Stomach smooth muscle (tissue), 2 donors: ENCODE results near the gene PHAX.
"Not testable (repeated sequence)": the region's sequence is repeated elsewhere in the genome, so short reads cannot be mapped to it uniquely, and the experiment has no call there.

Experiments used
- H3K27ac ChIP-seq: one replicate; pipeline ENCODE4 v1.7.0; 2013; ENCODE audit warnings: mild to moderate bottlenecking, low read length, inconsistent platforms
- H3K27me3 ChIP-seq, 2 donors: one replicate each; pipeline ENCODE4 v1.7.0; 2013; ENCODE audit warnings: low read length in 2 of 2; ENCODE audit not compliant: insufficient read depth in 2 of 2, control insufficient read depth in 1 of 2
- H3K36me3 ChIP-seq, 2 donors: one replicate each; pipeline ENCODE4 v1.7.0; 2013; ENCODE audit warnings: low read length in 2 of 2; ENCODE audit not compliant: control insufficient read depth in 2 of 2, insufficient read depth in 2 of 2
- H3K4me1 ChIP-seq: one replicate; pipeline ENCODE4 v1.7.0; 2013; ENCODE audit warnings: low read length; ENCODE audit not compliant: control insufficient read depth, insufficient read depth
- H3K4me3 ChIP-seq, 2 donors: one replicate each; pipeline ENCODE4 v1.7.0; 2013; ENCODE audit warnings: low read length in 2 of 2
- H3K9ac ChIP-seq, 2 donors: one replicate each; pipeline ENCODE4 v1.7.0; 2013; ENCODE audit warnings: low read length in 2 of 2, mild to moderate bottlenecking in 1 of 2
- H3K9me3 ChIP-seq, 2 donors: one replicate each; pipeline ENCODE4 v1.7.0; 2013; ENCODE audit warnings: low read length in 2 of 2; ENCODE audit not compliant: control insufficient read depth in 2 of 2
- donor health status: healthy.
- donor health status: Pancreatic carcinoma.

The PHAX gene, protein sequence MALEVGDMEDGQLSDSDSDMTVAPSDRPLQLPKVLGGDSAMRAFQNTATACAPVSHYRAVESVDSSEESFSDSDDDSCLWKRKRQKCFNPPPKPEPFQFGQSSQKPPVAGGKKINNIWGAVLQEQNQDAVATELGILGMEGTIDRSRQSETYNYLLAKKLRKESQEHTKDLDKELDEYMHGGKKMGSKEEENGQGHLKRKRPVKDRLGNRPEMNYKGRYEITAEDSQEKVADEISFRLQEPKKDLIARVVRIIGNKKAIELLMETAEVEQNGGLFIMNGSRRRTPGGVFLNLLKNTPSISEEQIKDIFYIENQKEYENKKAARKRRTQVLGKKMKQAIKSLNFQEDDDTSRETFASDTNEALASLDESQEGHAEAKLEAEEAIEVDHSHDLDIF

DNA sequence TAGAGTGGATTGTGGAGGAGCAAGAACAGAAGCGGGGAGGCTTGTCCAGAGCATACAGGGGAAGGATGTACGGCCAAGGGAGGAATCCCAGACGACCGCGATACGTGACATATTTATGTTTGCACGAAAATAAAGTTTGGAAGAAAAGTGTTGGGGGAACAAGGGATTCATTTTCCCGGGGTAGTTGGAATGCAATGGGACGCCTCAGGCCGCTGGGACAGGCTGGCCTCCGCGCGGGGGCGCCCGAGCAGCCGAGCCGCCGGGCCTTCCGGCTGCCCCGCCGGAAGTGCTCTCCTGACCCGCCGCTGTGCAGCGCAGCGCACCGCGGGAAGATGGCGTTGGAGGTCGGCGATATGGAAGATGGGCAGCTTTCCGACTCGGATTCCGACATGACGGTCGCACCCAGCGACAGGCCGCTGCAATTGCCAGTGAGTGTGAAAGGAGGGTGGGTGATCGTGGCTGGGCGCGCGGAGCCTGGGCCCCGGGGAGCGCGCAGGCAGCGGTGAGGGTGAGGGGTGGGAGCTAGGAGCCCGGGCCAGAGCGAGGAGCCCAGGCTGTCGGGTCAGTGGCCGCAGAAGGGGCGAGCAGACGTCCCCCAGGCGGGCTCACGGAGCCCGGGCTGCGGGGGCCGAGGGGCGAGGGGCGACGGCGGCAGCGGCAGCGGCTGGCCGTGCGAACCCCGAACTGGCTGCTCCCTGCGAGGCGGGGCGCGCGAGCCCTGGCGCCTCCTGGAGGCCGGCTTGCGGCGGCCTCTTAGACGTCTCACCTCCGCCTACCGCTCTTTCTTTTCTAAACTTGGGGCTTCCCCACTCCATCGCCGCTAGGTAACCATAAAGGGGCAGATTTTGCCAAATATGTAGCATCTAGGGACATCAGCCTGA, at the start of gene PHAX:
TSS of gene PHAX (plus strand) at position 317 of the 881 bp plus-strand sequence. CDS start at position 333, 16 bp downstream.
- Histone ChIP-seq H3K27me3 (no peaks in the 10 kb centered on the region), H3K4me3 (peak within 1 kb of the TSS; percentile 90 to 94), H3K36me3 (peaks cover 11 to 16% of the 10 kb centered on the region in 2 donors), H3K9me3 (peaks cover 0 to 3% of the 10 kb centered on the region in 2 donors), H3K4me1 (peaks cover 20% of the 10 kb centered on the region), H3K9ac (peak within 1 kb of the TSS; percentile 77 to 86), H3K27ac (peak within 1 kb of the TSS; percentile 81)

DNA sequence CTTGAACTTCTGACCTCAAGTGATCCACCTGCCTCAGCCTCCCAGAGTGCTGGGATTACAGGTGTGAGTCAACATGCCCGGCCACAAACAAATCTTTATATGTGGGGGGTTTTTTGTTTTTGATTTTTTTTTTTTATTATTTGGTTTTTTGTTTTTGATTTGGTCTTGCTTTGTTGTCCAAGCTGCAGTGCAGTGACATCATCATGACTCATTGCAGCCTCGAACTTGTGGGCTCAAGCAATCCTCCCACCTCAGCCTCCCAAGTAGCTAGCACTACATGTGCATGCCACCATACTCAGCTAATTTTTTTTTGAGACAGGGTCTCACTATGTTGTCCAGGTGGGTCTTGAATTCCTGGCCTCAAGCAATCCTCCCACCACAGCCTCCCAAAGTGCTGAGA, 48.1 kb upstream of the PHAX start:
- no peaks in the 10 kb centered on the region for H3K4me1 ChIP-seq
- no peaks in the 10 kb centered on the region for H3K9me3 ChIP-seq
- H3K36me3 ChIP-seq: peaks cover 25 to 27% of the 10 kb centered on the region in 2 donors
- no peaks in the 10 kb centered on the region for H3K27me3 ChIP-seq
- H3K27ac ChIP-seq: no peak overlapping the region
- H3K4me3 ChIP-seq: no peak overlapping the region
- H3K9ac ChIP-seq: no peak overlapping the region

DNA sequence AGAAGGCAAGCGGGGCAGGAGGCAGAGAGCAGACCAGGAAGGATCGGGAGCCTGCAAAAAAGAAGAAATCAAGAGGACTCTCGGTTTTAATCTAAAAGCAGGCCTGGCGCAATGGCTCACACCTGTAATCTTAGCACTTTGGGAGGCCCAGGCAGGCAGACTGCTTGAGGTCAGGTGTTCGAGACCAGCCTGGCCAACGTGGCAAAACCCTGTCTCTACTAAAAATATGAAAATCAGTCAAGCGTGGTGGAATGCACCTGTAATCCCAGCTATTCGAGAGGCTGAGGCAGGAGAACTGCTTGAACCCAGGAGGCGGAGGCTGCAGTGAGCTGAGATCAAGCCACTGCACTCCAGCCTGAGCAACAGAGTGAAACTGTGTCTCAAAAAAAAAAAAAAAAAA, 45.6 kb upstream of the PHAX start:
- H3K36me3 ChIP-seq: peaks cover 27 to 29% of the 10 kb centered on the region in 2 donors
- not testable (repeated sequence) for H3K27ac ChIP-seq, H3K4me1 ChIP-seq, H3K9me3 ChIP-seq, H3K4me3 ChIP-seq, H3K9ac ChIP-seq, H3K27me3 ChIP-seq

DNA sequence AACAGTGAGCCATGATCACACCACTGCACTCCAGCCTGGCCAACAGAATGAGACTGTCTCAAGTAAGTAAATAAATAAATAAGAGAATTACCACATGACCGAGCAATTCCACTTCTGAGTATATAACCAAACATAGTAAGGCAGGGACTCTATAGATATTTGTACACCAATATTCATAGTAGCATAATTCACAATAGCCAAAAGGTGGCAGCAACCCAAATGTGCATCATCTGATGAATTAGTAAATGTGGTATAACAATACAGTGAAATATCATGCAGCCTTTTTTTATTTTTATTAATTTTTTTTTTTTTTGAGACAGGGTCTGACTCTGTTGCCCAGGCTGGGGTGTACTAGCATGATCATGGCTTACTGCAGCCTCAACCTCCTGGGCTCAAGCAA, 38.8 kb upstream of the PHAX start:
- Histone ChIP-seq H3K27me3 (no peaks in the 10 kb centered on the region), H3K36me3 (peaks cover 2 to 16% of the 10 kb centered on the region in 2 donors)

DNA sequence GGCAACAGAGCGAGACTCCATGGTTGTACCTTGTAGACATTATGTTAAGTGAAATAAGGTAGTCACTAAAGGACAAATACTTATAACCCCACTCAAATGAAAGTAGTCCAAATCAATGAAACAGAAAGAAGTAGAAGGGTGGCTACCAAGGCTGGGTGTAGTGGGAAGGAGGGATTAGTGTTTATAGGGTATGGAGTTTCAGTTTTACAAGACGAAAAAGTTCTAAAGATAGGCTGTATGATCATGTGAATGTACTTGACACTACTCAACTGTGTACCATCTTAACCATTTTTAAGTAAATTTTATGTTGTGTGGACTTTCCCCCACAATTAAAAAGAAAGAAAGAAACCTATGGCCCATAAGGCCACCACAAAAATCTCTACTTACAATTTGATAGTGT, 37.9 kb upstream of the PHAX start:
- no peak overlapping the region for H3K4me3 ChIP-seq
- H3K36me3 ChIP-seq: peaks cover 2 to 16% of the 10 kb centered on the region in 2 donors
- no peaks in the 10 kb centered on the region for H3K4me1 ChIP-seq
- H3K27me3 ChIP-seq: no peaks in the 10 kb centered on the region
- no peak overlapping the region for H3K9ac ChIP-seq
- no peak overlapping the region for H3K27ac ChIP-seq
- no peaks in the 10 kb centered on the region for H3K9me3 ChIP-seq

More for the DNA sequence above, 38.8 kb upstream of the PHAX start:
- Histone ChIP-seq H3K4me1 (no peaks in the 10 kb centered on the region), H3K4me3 (no peak overlapping the region), H3K27ac (no peak overlapping the region), H3K9me3 (no peaks in the 10 kb centered on the region), H3K9ac (no peak overlapping the region)

DNA sequence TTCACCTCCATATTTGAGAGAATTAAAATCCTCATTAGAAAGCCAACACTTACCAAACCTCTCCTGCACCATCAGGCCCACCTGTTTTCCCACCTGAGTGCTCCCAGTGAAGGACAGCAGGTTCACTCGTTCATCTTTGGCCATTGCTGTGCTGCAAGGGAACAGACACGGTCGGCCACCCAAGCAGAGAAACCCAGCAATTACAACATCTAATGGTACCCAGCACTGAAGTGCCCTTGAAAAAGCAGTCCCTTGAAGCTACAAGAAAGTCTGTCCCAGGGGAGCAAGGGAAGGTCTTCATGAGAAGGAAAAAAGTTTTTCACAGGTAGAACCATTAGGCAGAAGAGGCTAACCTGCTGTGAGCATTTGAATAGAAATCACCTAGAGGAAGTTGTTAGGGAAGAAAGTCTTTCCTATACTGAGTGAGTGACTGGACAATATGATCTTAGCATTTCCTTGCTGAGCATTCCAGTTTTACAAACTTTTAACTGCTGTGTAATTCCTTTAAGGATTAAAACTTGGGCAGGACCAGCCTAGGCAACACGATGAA, 32.5 kb upstream of the PHAX start:
- H3K4me1 ChIP-seq: no peaks in the 10 kb centered on the region
- H3K9ac ChIP-seq: no peak overlapping the region
- H3K27me3 ChIP-seq: no peaks in the 10 kb centered on the region
- H3K9me3 ChIP-seq: no peaks in the 10 kb centered on the region
- H3K27ac ChIP-seq: no peak overlapping the region
- H3K4me3 ChIP-seq: no peak overlapping the region
- H3K36me3 ChIP-seq: peaks cover 18 to 19% of the 10 kb centered on the region in 2 donors

DNA sequence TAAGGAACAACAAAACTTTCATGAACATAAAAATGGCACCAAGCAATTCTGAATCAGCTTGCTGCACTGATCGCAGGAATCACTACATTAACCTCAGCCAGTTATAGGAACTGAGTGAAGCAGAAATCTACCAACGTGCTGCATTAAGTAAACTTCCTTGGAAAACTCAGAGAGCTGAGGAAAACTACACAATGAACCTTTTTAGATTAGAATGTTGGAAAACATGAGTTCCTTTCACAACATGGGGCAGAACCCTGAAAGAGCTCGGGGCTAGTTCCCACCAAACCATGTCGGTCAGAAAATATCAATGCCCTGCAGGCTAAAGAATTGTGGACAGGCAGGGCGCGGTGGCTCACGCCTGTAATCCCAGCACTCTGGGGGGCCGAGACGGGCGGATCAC, 25.1 kb upstream of the PHAX start:
- H3K9ac ChIP-seq: no peak overlapping the region
- H3K9me3 ChIP-seq: no peaks in the 10 kb centered on the region
- peaks cover 11 to 13% of the 10 kb centered on the region in 2 donors for H3K36me3 ChIP-seq
- H3K27me3 ChIP-seq: no peaks in the 10 kb centered on the region
- H3K4me1 ChIP-seq: no peaks in the 10 kb centered on the region
- H3K4me3 ChIP-seq: no peak overlapping the region
- H3K27ac ChIP-seq: no peak overlapping the region

DNA sequence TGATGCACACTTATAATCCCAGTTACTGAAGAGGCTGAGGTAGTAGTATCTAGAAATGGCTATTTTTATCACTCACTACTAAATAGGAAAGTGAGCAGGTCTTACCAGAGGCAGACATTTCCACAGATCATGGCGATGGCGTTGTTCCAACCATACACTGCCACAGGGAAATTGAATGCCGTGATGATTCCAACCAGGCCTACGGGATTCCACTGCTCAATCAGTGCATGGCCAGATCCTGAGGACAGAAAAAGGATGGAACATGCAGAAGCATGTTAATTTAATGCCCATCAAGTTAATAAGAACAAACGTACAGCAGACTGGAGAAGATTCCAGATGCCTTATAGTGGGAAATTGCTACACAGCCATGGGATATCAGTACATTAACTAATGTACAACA, 23.8 kb upstream of the PHAX start:
- Histone ChIP-seq H3K27me3 (no peaks in the 10 kb centered on the region), H3K9me3 (no peaks in the 10 kb centered on the region), H3K27ac (no peak overlapping the region), H3K9ac (no peak overlapping the region), H3K4me1 (no peaks in the 10 kb centered on the region), H3K4me3 (no peak overlapping the region), H3K36me3 (peaks cover 12% of the 10 kb centered on the region in 2 donors)

DNA sequence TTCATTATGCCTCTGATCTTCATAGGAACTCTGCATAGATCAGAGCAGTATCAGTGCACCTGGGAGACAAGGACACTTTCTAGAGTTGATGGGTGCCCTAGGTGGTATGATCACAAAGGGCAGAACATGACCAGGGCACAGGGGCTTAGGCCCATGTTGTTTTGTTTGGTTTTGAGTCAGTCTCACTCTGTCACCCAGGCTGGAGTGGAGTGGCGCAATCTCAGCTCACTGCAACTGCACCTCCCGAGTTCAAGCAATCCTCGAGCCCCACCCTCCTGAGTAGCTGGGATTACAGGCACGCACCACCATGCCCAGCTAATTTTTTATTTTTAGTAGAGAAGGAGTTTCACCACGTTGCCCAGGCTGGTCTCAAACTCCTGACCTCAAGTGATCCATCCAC, 23.3 kb upstream of the PHAX start:
- Histone ChIP-seq H3K4me3 (no peak overlapping the region), H3K27ac (no peak overlapping the region), H3K9ac (no peak overlapping the region), H3K27me3 (no peaks in the 10 kb centered on the region), H3K4me1 (no peaks in the 10 kb centered on the region), H3K36me3 (peaks cover 11 to 12% of the 10 kb centered on the region in 2 donors), H3K9me3 (no peaks in the 10 kb centered on the region)

DNA sequence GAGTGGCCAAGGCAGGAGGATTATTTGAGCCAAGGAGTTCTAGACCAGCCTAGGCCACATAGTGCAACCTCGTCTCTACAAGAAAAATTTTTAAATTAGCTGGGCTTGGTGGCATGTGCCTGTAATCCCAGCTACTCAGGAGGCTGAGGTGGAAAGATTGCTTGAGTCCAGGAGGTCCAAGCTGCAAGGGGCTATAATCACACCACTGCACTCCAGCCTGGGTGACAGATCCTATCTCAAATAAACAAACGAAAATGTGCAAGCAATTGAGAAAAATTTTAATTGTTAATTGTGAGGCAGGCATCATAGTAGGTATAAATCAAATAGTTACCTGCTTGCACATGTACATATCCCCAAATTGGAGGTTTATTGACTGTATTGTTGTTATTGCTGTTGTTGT, 21.0 kb upstream of the PHAX start:
- Histone ChIP-seq H3K9ac (no peak overlapping the region), H3K4me3 (no peak overlapping the region), H3K36me3 (peaks cover 13 to 18% of the 10 kb centered on the region in 2 donors), H3K9me3 (no peaks in the 10 kb centered on the region), H3K4me1 (no peaks in the 10 kb centered on the region), H3K27me3 (no peaks in the 10 kb centered on the region), H3K27ac (no peak overlapping the region)
